ENCODE results near the gene KIAA0586.
"Not testable (repeated sequence)": the region's sequence is repeated elsewhere in the genome, so short reads cannot be mapped to it uniquely, and the experiment has no call there.

Gene KIAA0586

GRCh38 chr14:58469309-58469708 is 41.8 kb downstream of the KIAA0586 start:
- no peaks in the 10 kb centered on the region for H3K79me1 ChIP-seq (ENCODE audit: low read length)
- no CpG with 5 or more reads among the region's 5 CpGs for WGBS (ENCODE audit: extremely low coverage, insufficient coverage, insufficient read length)
- no peak overlapping the region for H3K23ac ChIP-seq (ENCODE audit: low read length)
- H3K4me3 ChIP-seq (ENCODE audit: low read depth, low read length): no peak overlapping the region
- DNase-seq: no peak
- no peaks in the 10 kb centered on the region for H3K79me2 ChIP-seq (ENCODE audit: control insufficient read depth, insufficient read depth, low read length, poor library complexity)
- no peak overlapping the region for H3K4ac ChIP-seq (ENCODE audit: low read depth, low read length)
- H3K9ac ChIP-seq (ENCODE audit: low read length): no peak overlapping the region
- no peak overlapping the region for H2BK12ac ChIP-seq (ENCODE audit: low read length)
- no peak overlapping the region for H4K8ac ChIP-seq (ENCODE audit: low read depth, low read length)
- no peak overlapping the region for H2AK5ac ChIP-seq (ENCODE audit: low read length)
- H3K4me2 ChIP-seq (ENCODE audit: low read length): no peak overlapping the region
- H3K18ac ChIP-seq (ENCODE audit: low read length): no peak overlapping the region
- no peak overlapping the region for H2BK120ac ChIP-seq (ENCODE audit: insufficient read depth, low read length, poor library complexity)
- no peak overlapping the region for H2BK5ac ChIP-seq (ENCODE audit: low read depth, low read length, poor library complexity)
- H3K27me3 ChIP-seq (ENCODE audit: insufficient read depth, low read length): no peaks in the 10 kb centered on the region
- H3K36me3 ChIP-seq (ENCODE audit: control insufficient read depth in 1 of 2, insufficient read depth in 2 of 2, low read length in 2 of 2): peaks cover 2 to 9% of the 10 kb centered on the region in 2 experiments
- no peak overlapping the region for H4K12ac ChIP-seq (ENCODE audit: low read depth, low read length)
- no peak overlapping the region for H2AFZ ChIP-seq (ENCODE audit: insufficient read depth, low read length, poor library complexity)
- H4K91ac ChIP-seq (ENCODE audit: low read depth, low read length): no peak overlapping the region
- no peaks in the 10 kb centered on the region for H3K9me3 ChIP-seq (ENCODE audit: insufficient read depth, low read depth, low read length)
- H3K4me1 ChIP-seq (ENCODE audit: control insufficient read depth in 1 of 2, insufficient read depth in 2 of 2, low read length in 2 of 2): no peaks in the 10 kb centered on the region
- no peak overlapping the region for H3K27ac ChIP-seq (ENCODE audit: low read depth, low read length)
- no peak overlapping the region for H3K14ac ChIP-seq (ENCODE audit: low read length)

- Histone ChIP-seq H3K79me1 (ENCODE audit: low read length) (no peaks in the 10 kb centered on the region), H2BK120ac (ENCODE audit: insufficient read depth, low read length, poor library complexity) (no peak overlapping the region), H3K4me3 (ENCODE audit: low read depth, low read length) (no peak overlapping the region), H3K4ac (ENCODE audit: low read depth, low read length) (no peak overlapping the region), H3K4me2 (ENCODE audit: low read length) (no peak overlapping the region), H3K23ac (ENCODE audit: low read length) (no peak overlapping the region), H3K27ac (ENCODE audit: low read depth, low read length) (no peak overlapping the region), H3K27me3 (ENCODE audit: insufficient read depth, low read length) (no peaks in the 10 kb centered on the region), H3K79me2 (ENCODE audit: control insufficient read depth, insufficient read depth, low read length, poor library complexity) (no peaks in the 10 kb centered on the region), H3K4me1 (ENCODE audit: control insufficient read depth in 1 of 2, insufficient read depth in 2 of 2, low read length in 2 of 2) (no peaks in the 10 kb centered on the region), H3K18ac (ENCODE audit: low read length) (no peak overlapping the region), H3K9me3 (ENCODE audit: insufficient read depth, low read depth, low read length) (no peaks in the 10 kb centered on the region), H2AFZ (ENCODE audit: insufficient read depth, low read length, poor library complexity) (no peak overlapping the region), H3K9ac (ENCODE audit: low read length) (no peak overlapping the region), H3K36me3 (ENCODE audit: control insufficient read depth in 1 of 2, insufficient read depth in 2 of 2, low read length in 2 of 2) (peaks cover 8% of the 10 kb centered on the region in 2 experiments), H2AK5ac (ENCODE audit: low read length) (no peak overlapping the region), H4K8ac (ENCODE audit: low read depth, low read length) (no peak overlapping the region), H4K91ac (ENCODE audit: low read depth, low read length) (no peak overlapping the region), H2BK5ac (ENCODE audit: low read depth, low read length, poor library complexity) (no peak overlapping the region), H3K14ac (ENCODE audit: low read length) (no peak overlapping the region), H2BK12ac (ENCODE audit: low read length) (no peak overlapping the region), H4K12ac (ENCODE audit: low read depth, low read length) (no peak overlapping the region)
- DNase-seq: no peak
- WGBS (ENCODE audit: extremely low coverage, insufficient coverage, insufficient read length): no CpG with 5 or more reads among the region's 1 CpG
These were observed 48.8 kb downstream of the KIAA0586 start for GRCh38 chr14:58476320-58476719.

- H2BK120ac ChIP-seq (ENCODE audit: insufficient read depth, low read length, poor library complexity): no peak overlapping the region
These were observed 50.1 kb downstream of the KIAA0586 start for GRCh38 chr14:58477653-58478052.

GRCh38 chr14:58478329-58478728 is 50.8 kb downstream of the KIAA0586 start:
- not testable (repeated sequence) for H3K79me2 ChIP-seq (ENCODE audit: control insufficient read depth, insufficient read depth, low read length, poor library complexity); H4K91ac ChIP-seq (ENCODE audit: low read depth, low read length); DNase-seq; H4K12ac ChIP-seq (ENCODE audit: low read depth, low read length); H4K8ac ChIP-seq (ENCODE audit: low read depth, low read length); H3K14ac ChIP-seq (ENCODE audit: low read length); H2AFZ ChIP-seq (ENCODE audit: insufficient read depth, low read length, poor library complexity); H3K27me3 ChIP-seq (ENCODE audit: insufficient read depth, low read length); H3K4me2 ChIP-seq (ENCODE audit: low read length); H2BK5ac ChIP-seq (ENCODE audit: low read depth, low read length, poor library complexity); H3K4me3 ChIP-seq (ENCODE audit: low read depth, low read length); H3K9me3 ChIP-seq (ENCODE audit: insufficient read depth, low read depth, low read length); H3K9ac ChIP-seq (ENCODE audit: low read length); H3K4ac ChIP-seq (ENCODE audit: low read depth, low read length); H2AK5ac ChIP-seq (ENCODE audit: low read length); H3K18ac ChIP-seq (ENCODE audit: low read length); H3K27ac ChIP-seq (ENCODE audit: low read depth, low read length); H3K79me1 ChIP-seq (ENCODE audit: low read length); H2BK12ac ChIP-seq (ENCODE audit: low read length); H3K23ac ChIP-seq (ENCODE audit: low read length); H3K4me1 ChIP-seq (ENCODE audit: control insufficient read depth in 1 of 2, insufficient read depth in 2 of 2, low read length in 2 of 2); H2BK120ac ChIP-seq (ENCODE audit: insufficient read depth, low read length, poor library complexity)
- H3K36me3 ChIP-seq (ENCODE audit: control insufficient read depth in 1 of 2, insufficient read depth in 2 of 2, low read length in 2 of 2): peaks cover 8 to 11% of the 10 kb centered on the region in 2 experiments
- no CpG with 5 or more reads among the region's 5 CpGs for WGBS (ENCODE audit: extremely low coverage, insufficient coverage, insufficient read length)

More at GRCh38 chr14:58477653-58478052, 50.1 kb downstream of the KIAA0586 start:
- Histone ChIP-seq H2BK12ac (ENCODE audit: low read length) (no peak overlapping the region), H4K8ac (ENCODE audit: low read depth, low read length) (no peak overlapping the region), H3K23ac (ENCODE audit: low read length) (no peak overlapping the region), H3K79me2 (ENCODE audit: control insufficient read depth, insufficient read depth, low read length, poor library complexity) (no peaks in the 10 kb centered on the region), H4K91ac (ENCODE audit: low read depth, low read length) (no peak overlapping the region), H2BK5ac (ENCODE audit: low read depth, low read length, poor library complexity) (no peak overlapping the region), H2AFZ (ENCODE audit: insufficient read depth, low read length, poor library complexity) (no peak overlapping the region), H3K9ac (ENCODE audit: low read length) (no peak overlapping the region), H3K18ac (ENCODE audit: low read length) (no peak overlapping the region), H3K27me3 (ENCODE audit: insufficient read depth, low read length) (no peaks in the 10 kb centered on the region), H3K4me3 (ENCODE audit: low read depth, low read length) (no peak overlapping the region), H3K9me3 (ENCODE audit: insufficient read depth, low read depth, low read length) (no peaks in the 10 kb centered on the region), H2AK5ac (ENCODE audit: low read length) (no peak overlapping the region), H3K27ac (ENCODE audit: low read depth, low read length) (no peak overlapping the region), H3K4me1 (ENCODE audit: control insufficient read depth in 1 of 2, insufficient read depth in 2 of 2, low read length in 2 of 2) (no peaks in the 10 kb centered on the region), H3K4me2 (ENCODE audit: low read length) (no peak overlapping the region), H3K36me3 (ENCODE audit: control insufficient read depth in 1 of 2, insufficient read depth in 2 of 2, low read length in 2 of 2) (peaks cover 8 to 9% of the 10 kb centered on the region in 2 experiments), H3K4ac (ENCODE audit: low read depth, low read length) (no peak overlapping the region), H3K14ac (ENCODE audit: low read length) (no peak overlapping the region), H3K79me1 (ENCODE audit: low read length) (no peaks in the 10 kb centered on the region), H4K12ac (ENCODE audit: low read depth, low read length) (no peak overlapping the region)
- DNase-seq: no peak
- WGBS (ENCODE audit: extremely low coverage, insufficient coverage, insufficient read length): 97% methylated on average over 2 of the region's 2 CpGs
